ENCODE results near the gene PRR20G. TPM values are rescaled to one million over a fixed set of nuclear protein-coding genes. Genes with fewer than 3 reads are reported as not detected.
"Not testable (repeated sequence)": the region's sequence is repeated elsewhere in the genome, so short reads cannot be mapped to it uniquely, and the experiment has no call there.

Gene PRR20G
- total and polyA plus RNA-seq, 2 donors (not counting 3 experiments of a cell fraction or from before 2014, with no cell fraction given) = not detected

GRCh38 chr3:127293650-127294049, 5.8 kb upstream of the PRR20G start:
- H4K20me1 ChIP-seq (replicated peaks; ENCODE audit: control insufficient read depth, extremely low read depth, insufficient read depth, low read length); H2AFZ ChIP-seq (ENCODE audit: low read depth, low read length); H3K9ac ChIP-seq (replicated peaks; ENCODE audit: extremely low read depth, insufficient read depth, low read length); H3K4me3 ChIP-seq (replicated peaks in 1 of 3; ENCODE audit: insufficient read depth in 1 of 3, low read depth in 1 of 3, low read length in 3 of 3); intact Hi-C loops (cut with micrococcal nuclease); H3K36me3 ChIP-seq (ENCODE audit: control insufficient read depth in 2 of 2, extremely low read depth in 1 of 2, insufficient read depth in 2 of 2, low read length in 2 of 2); H3K9me1 ChIP-seq (replicated peaks; ENCODE audit: control insufficient read depth, extremely low read depth, insufficient read depth, low read length); H3K4me1 ChIP-seq (ENCODE audit: control insufficient read depth, extremely low read depth, insufficient read depth, low read length); H3K9me3 ChIP-seq (replicated peaks; ENCODE audit: control insufficient read depth, insufficient read depth, low read length); BruUV-seq (replicated peaks); H3K4me2 ChIP-seq (ENCODE audit: insufficient read depth, low read length); POLR2A ChIA-PET; H3K27ac ChIP-seq (ENCODE audit: insufficient read depth, low read depth, low read length); dilution Hi-C loops (cut with MboI; ENCODE audit: extremely low pct_ligation_motif_present, low sequenced_read_pairs); H3K79me2 ChIP-seq (ENCODE audit: control insufficient read depth, insufficient read depth, low read length); H3K27me3 ChIP-seq (ENCODE audit: control insufficient read depth in 2 of 2, insufficient read depth in 2 of 2, low read length in 2 of 2); FAIRE-seq; CTCF ChIA-PET; DNase-seq (ENCODE audit: low read depth, low spot score): not testable (repeated sequence)

- no peak overlapping the region for H3K9ac ChIP-seq (replicated peaks; ENCODE audit: extremely low read depth, insufficient read depth, low read length)
- POLR2A ChIA-PET = no interaction called here
- no peak for DNase-seq (ENCODE audit: low read depth, low spot score)
- H3K4me1 ChIP-seq (ENCODE audit: control insufficient read depth, extremely low read depth, insufficient read depth, low read length) = no peaks in the 10 kb centered on the region
- CTCF ChIA-PET = no interaction called here
- dilution Hi-C loops (cut with MboI; ENCODE audit: extremely low pct_ligation_motif_present, low sequenced_read_pairs) (no loop called here), intact Hi-C loops (cut with micrococcal nuclease) (no loop called here)
- H3K4me3 ChIP-seq (replicated peaks in 1 of 3; ENCODE audit: insufficient read depth in 1 of 3, low read depth in 1 of 3, low read length in 3 of 3) = no peak overlapping the region
- H3K36me3 ChIP-seq (ENCODE audit: control insufficient read depth in 2 of 2, extremely low read depth in 1 of 2, insufficient read depth in 2 of 2, low read length in 2 of 2) = no peaks in the 10 kb centered on the region
- TF ChIP-seq MAX (IDR thresholded peaks at IDR 0.05; ENCODE audit: insufficient read depth, insufficient read length) (no peak), POLR2AphosphoS5 (IDR thresholded peaks at IDR 0.05; ENCODE audit: insufficient read depth, low read depth, low read length) (no peak), CTCF (IDR thresholded peaks at IDR 0.05; ENCODE audit: extremely low read depth in 1 of 2, insufficient read depth in 1 of 2, low read depth in 1 of 2, low read length in 2 of 2) (no peak), JUN (IDR thresholded peaks at IDR 0.05; ENCODE audit: borderline replicate concordance, insufficient read depth, insufficient read length, low read depth) (no peak), MYC (IDR thresholded peaks at IDR 0.05; ENCODE audit: low read depth, low read length) (no peak), GATA2 (IDR thresholded peaks at IDR 0.05; ENCODE audit: insufficient read depth, insufficient read length, low read depth, low read length) (no peak), POLR2A (IDR thresholded peaks at IDR 0.05; ENCODE audit: low read depth, low read length) (no peak), FOS (IDR thresholded peaks at IDR 0.05; ENCODE audit: borderline replicate concordance, insufficient read depth, low read length) (no peak), EZH2 (IDR thresholded peaks at IDR 0.05; ENCODE audit: borderline replicate concordance, low read depth, low read length, severe bottlenecking) (no peak)
- H2AFZ ChIP-seq (ENCODE audit: low read depth, low read length) = no peak overlapping the region
- no peaks in the 10 kb centered on the region for H3K79me2 ChIP-seq (ENCODE audit: control insufficient read depth, insufficient read depth, low read length)
- no peaks in the 10 kb centered on the region for H3K9me3 ChIP-seq (replicated peaks; ENCODE audit: control insufficient read depth, insufficient read depth, low read length)
- no peak overlapping the region for H3K4me2 ChIP-seq (ENCODE audit: insufficient read depth, low read length)
- no peaks in the 10 kb centered on the region for H4K20me1 ChIP-seq (replicated peaks; ENCODE audit: control insufficient read depth, extremely low read depth, insufficient read depth, low read length)
- FAIRE-seq = no peak
- no peak overlapping the region for H3K27ac ChIP-seq (ENCODE audit: insufficient read depth, low read depth, low read length)
- BruUV-seq (replicated peaks) = no TSS peak
- H3K27me3 ChIP-seq (ENCODE audit: control insufficient read depth in 2 of 2, insufficient read depth in 2 of 2, low read length in 2 of 2) = no peaks in the 10 kb centered on the region
- no peaks in the 10 kb centered on the region for H3K9me1 ChIP-seq (replicated peaks; ENCODE audit: control insufficient read depth, extremely low read depth, insufficient read depth, low read length)
Measured at GRCh38 chr3:127291611-127292010, 3.8 kb upstream of the PRR20G start.
